Tibial nerve (tissue), 4 donors: ENCODE data around the gene FAM185A.

ENCODE experiments used
- CTCF ChIP-seq, 5 experiments: fragments of 200-600 bp in 3 of 5; fragments of 450-650 bp in 2 of 5; sonication (generic) in 3 of 5; IDR thresholded peaks; one replicate each; pipeline ENCODE4 v1.5.1; 2016 to 2019; ENCODE audit warnings: antibody characterized with exemption in 5 of 5, mild to moderate bottlenecking in 3 of 5, moderate library complexity in 2 of 5
- EP300 ChIP-seq, 2 donors: sonication (generic); formaldehyde crosslinking; IDR thresholded peaks; one replicate each; pipeline ENCODE4 v1.6.1; 2017; ENCODE audit warnings: antibody characterized with exemption in 2 of 2, mild to moderate bottlenecking in 1 of 2
- POLR2A ChIP-seq, 2 donors: fragments of 450-650 bp; IDR thresholded peaks; one replicate each; pipeline ENCODE4 v1.6.1; 2017; ENCODE audit warnings: antibody characterized with exemption in 2 of 2, mild to moderate bottlenecking in 2 of 2, moderate library complexity in 2 of 2

- TF ChIP-seq EP300 (IDR thresholded peaks at IDR 0.05) (no peak), CTCF (IDR thresholded peaks at IDR 0.05) (no peak), POLR2A (IDR thresholded peaks at IDR 0.05) (no peak)
Measured at GRCh38 chr7:102828286-102828685, 79.5 kb downstream of the FAM185A start.
